Fibroblast of villous mesenchyme (primary cell): Measurements from ENCODE around the gene VPS37B. TPM values are rescaled to one million over a fixed set of nuclear protein-coding genes. Genes with fewer than 3 reads are reported as not detected.

Experiments used
- DNase-seq: peaks from one replicate; pipeline ENCODE4 v3.0.0-alpha.2; 2010; ENCODE audit warnings: low read depth
- H3K4me3 ChIP-seq: 2 replicates; pipeline ENCODE4 v1.5.1; 2011; ENCODE audit warnings: low read depth, mild to moderate bottlenecking, low read length
- CTCF ChIP-seq: IDR thresholded peaks from 2 replicates; pipeline ENCODE4 v1.5.1; 2012; ENCODE audit warnings: low read depth, mild to moderate bottlenecking, low read length; ENCODE audit not compliant: insufficient read depth
- total RNA-seq: library from RNA; depleted of rRNA; stranded (reverse); fragments of >200 nt; gene quantifications from 2 replicates; pipeline ENCODE4 v1.2.3, GENCODE V29; 2012

The VPS37B gene
- total RNA-seq, 1 donor = 21.2 TPM

- DNase-seq = no peak
- no peak for TF ChIP-seq CTCF
- H3K4me3 ChIP-seq = no peak overlapping the region
These were observed 8.1 kb downstream of the VPS37B start for GRCh38 chr12:122887819-122888212.

- no peak overlapping the region for H3K4me3 ChIP-seq
- DNase-seq = peak; percentile 74
- TF ChIP-seq CTCF = no peak
These were observed 8.8 kb downstream of the VPS37B start for GRCh38 chr12:122886851-122887818.

- H3K4me3 ChIP-seq = no peak overlapping the region
- TF ChIP-seq CTCF = no peak
- DNase-seq = no peak
These were observed 9.8 kb downstream of the VPS37B start for GRCh38 chr12:122886161-122886560.

- no peak for TF ChIP-seq CTCF
- H3K4me3 ChIP-seq = no peak overlapping the region
- no peak for DNase-seq
These were observed 11.1 kb downstream of the VPS37B start for GRCh38 chr12:122884860-122885259.

- no peak for TF ChIP-seq CTCF
- no peak overlapping the region for H3K4me3 ChIP-seq
- no peak for DNase-seq
These were observed 11.7 kb downstream of the VPS37B start for GRCh38 chr12:122884091-122884826.

GRCh38 chr12:122882908-122883558, 12.9 kb downstream of the VPS37B start:
- TF ChIP-seq CTCF = no peak
- no peak for DNase-seq
- no peak overlapping the region for H3K4me3 ChIP-seq
